KBM-7 (cell line): ENCODE data around the gene MEGF8.

Source experiments
- DNase-seq: peaks from one replicate; pipeline ENCODE4 v3.0.0-alpha.2; 2015
- in situ Hi-C: fragments of 300-500 bp; cut with MboI; formaldehyde crosslinking; loops from 2 replicates; pipeline ENCODE4 v1.14.3; 2020; ENCODE audit warnings: low sequenced_read_pairs, low pct_unique_long_range_greater_than_20kb, mixed read lengths

MEGF8 gene

DNA sequence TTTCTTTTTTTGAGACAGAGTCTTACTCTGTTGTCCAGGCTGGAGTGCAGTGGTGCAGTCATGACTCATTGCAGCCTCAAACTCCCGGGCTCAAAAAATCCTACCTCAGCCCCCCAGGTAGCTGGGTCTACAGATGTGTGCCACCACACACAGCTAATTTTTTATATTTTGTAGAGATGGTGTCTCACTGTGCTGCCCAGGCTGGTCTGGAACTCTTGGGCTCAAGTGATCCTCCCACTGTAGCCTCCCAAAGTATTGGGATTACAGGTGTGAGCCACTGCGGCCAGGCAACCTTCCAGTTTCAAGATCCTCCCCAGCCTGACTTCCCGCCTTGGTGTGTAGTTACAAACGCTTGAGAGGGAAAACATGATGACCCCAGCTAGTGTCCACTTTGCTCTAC, 42.5 kb downstream of the MEGF8 start:
- no peak for DNase-seq
- in situ Hi-C loops: no loop called here

DNA sequence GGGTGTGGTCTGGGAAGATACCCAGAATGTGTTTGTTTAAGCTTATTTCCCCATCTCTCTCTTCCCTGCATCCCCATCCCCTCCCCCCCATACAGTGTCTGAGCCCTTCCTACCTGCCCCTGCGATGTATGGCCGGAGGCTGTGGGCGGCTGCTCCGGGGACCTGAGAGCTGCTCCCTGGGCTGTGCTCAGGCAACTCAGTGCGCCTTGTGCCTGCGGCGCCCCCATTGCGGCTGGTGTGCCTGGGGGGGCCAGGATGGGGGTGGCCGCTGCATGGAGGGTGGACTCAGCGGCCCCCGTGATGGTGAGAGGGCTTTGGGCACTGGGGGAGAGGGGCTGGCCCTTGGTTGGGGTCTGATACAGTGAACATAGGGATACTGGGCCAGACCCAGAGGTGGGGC, 42.9 kb downstream of the MEGF8 start:
- in situ Hi-C loops: no loop called here
- no peak for DNase-seq

DNA sequence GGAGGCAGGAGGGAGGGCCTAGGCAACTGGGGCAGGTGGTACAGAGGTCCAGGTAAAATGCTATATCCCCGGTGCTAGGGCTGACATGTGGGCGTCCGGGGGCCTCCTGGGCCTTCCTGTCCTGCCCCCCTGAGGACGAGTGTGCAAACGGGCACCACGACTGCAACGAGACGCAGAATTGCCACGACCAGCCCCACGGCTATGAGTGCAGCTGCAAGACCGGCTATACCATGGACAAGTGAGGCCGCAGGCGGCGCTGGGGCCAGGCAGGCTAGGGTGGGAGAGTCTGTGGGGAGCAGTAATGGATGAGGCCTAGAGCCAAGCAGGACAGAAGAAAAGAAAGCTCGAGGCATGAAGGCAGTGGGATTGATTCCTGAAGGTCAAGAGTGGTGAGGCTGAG, 43.3 kb downstream of the MEGF8 start:
- in situ Hi-C loops: no loop called here
- DNase-seq: no peak

DNA sequence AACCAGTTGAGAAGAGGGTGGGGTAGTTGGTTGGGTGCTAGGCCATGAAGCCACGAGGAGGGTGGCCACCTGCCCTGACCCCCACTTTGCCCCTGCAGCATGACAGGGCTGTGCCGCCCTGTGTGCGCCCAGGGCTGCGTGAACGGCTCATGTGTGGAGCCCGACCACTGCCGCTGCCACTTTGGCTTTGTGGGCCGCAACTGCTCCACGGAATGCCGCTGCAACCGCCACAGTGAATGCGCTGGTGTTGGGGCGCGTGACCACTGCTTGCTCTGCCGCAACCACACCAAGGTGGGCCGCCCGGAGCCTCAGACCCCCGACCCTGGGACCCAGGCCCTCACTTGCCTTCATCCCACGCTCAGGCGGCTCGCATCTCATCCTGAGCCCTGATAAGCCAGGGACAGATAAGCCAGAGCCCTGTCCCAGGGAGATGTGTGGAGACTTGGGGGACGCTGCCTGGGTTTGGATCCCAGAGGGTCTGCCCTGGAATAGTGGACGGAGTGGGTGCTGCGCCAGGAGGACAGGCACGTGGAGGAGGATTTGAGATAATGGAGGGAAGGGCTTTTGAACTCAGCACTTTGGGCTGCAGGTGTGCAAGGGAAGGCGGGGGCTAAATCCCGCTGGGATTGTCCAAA, 44.1 kb downstream of the MEGF8 start:
- no peak for DNase-seq
- in situ Hi-C loops: no loop called here

DNA sequence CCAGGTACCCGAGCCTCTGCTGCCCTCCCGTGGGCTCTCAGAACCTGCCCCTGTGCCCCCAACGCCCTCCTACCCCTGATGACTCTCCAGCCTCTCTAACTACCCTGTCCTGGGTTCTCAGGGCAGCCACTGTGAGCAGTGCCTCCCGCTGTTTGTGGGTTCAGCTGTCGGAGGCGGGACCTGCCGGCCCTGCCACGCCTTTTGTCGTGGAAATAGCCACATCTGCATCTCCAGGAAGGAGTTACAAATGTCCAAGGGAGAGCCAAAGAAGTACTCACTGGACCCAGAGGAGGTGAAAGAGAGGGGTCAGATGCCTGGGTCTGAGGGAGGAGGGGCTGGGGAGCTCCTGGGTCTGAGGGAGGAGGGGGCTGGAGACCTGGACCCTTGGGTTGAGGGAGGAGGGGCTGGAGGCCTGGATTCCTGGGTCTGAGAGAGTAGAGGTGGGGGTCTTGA, 44.7 kb downstream of the MEGF8 start:
- in situ Hi-C loops: no loop called here
- DNase-seq: no peak

DNA sequence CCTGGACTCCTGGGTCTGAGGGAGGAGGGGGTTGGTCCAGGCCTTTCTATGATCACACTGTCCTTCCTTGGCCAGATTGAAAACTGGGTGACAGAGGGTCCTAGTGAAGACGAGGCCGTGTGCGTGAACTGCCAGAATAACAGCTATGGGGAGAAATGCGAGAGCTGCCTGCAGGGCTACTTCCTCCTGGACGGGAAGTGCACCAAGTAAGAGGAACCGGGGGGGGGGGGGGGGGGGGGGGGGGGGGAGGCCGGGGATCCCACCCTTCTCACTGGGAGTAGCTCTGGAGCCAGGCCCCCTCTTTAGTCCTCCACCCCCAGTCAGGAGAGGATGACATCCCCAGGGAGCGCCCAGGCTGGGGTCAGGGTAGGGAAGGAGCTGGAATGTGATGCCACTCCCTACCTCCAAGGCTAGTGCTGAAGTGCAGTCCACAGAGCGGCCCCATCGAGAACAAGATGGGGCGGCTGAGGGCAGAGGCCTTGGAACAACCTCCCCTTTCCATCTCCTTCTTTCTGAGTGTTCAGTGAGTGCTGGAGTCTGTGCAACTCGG, 45.3 kb downstream of the MEGF8 start:
- no peak for DNase-seq
- in situ Hi-C loops: no loop called here

DNA sequence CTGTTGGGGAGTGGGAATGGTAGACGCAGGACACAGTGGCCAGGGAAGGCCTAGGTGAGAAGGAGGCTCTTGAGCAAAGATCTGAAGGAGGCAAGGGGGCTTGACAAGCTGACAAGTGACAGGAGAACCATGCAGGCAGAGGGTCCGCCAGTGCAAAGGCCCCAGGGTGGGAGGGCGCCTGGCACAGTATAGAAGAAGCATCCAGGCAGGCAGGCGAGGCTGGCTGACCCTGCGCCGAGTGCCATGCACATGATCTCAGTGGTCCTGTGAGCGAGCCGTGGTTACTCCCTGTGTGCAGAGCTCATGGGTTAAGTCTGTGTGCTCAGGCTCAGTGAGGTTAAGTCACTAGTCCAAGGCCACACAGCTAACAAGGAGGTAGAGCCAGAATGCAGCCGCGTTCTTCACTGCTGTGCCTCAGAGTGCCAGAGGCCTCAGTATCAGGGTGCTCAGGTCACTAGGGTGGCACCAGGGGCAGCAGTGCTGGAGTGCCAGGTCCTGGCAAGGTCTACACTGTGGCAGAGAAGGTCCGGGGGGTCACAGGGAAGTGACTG, 49.5 kb downstream of the MEGF8 start:
- in situ Hi-C loops: no loop called here
- no peak for DNase-seq

DNA sequence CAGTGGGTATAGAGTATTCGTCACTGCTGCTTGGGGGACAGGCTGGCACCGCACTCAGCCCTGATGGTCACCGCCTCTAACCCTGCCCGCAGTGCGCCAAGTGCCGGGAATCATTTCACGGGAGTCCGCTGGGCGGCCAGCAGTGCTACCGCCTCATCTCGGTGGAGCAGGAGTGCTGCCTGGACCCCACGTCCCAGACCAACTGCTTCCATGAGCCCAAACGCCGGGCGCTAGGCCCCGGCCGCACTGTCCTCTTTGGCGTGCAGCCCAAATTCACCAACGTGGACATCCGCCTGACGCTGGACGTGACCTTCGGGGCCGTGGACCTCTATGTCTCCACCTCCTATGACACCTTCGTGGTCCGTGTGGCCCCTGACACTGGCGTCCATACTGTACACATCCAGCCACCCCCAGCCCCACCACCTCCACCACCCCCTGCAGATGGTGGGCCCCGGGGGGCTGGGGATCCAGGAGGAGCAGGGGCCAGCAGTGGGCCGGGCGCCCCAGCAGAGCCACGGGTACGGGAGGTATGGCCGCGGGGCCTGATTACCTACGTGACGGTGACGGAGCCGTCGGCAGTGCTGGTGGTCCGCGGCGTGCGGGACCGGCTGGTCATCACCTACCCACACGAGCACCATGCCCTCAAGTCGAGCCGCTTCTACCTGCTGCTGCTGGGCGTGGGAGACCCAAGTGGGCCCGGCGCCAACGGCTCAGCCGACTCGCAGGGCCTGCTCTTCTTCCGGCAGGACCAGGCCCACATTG, 50.2 kb downstream of the MEGF8 start:
- in situ Hi-C loops: no loop called here
- no peak for DNase-seq

DNA sequence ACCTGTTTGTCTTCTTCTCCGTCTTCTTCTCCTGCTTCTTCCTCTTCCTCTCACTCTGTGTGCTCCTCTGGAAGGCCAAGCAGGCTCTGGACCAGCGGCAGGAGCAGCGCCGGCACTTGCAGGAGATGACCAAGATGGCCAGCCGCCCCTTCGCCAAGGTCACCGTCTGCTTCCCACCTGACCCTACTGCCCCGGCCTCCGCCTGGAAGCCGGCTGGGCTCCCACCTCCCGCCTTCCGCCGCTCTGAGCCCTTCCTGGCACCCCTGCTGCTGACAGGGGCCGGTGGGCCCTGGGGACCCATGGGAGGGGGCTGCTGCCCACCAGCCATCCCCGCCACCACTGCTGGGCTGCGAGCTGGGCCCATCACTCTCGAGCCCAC, 50.7 kb downstream of the MEGF8 start:
- in situ Hi-C loops: no loop called here
- DNase-seq: no peak

DNA sequence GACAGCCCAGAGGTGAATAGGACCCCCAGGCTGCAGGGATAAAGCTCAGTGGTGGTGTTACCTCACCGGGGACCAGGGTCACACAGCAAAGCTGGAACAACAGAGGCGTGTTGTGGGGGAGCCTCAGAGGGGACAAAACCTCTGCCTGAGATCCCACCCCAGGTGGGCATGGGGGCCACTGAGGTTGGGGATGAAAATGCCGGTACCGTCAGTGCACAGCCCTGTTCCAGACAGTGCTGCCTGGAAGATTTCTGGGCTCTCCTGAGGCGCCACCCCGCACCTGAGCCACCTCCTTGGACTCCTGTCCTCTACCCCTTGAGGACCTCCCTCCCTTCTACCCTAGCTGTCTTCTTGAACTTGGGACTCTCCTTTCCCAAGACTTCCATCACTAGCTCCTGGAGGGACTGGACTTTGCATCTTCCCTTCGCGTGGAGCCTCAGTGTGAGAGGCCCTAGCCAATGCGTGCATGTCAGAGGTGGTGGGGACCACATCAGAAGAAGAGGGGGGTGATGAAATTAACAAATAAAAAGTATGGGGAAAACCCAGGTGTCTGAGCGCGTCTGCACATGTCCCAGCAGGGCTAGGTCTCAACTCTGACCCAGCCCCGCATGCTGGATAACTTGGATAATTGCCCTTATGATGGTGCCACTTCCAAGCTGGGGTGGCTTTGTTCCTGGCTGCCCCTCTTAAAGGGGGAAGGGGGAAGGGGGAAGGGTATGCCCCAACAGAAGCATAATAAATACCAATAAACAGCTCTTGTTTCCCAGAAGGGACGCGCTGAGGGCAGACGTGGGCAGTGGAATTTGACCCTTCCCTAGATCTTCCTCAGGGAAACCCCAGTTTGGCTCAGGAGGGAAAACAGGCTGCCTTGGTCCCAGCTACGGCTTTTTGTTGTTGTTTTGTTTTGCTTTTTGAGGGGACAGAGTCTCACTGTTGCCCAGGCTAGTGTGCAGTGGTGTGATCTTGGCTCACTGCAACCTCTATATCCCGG, 53.1 kb downstream of the MEGF8 start:
- no peak for DNase-seq
- in situ Hi-C loops: no loop called here

DNA sequence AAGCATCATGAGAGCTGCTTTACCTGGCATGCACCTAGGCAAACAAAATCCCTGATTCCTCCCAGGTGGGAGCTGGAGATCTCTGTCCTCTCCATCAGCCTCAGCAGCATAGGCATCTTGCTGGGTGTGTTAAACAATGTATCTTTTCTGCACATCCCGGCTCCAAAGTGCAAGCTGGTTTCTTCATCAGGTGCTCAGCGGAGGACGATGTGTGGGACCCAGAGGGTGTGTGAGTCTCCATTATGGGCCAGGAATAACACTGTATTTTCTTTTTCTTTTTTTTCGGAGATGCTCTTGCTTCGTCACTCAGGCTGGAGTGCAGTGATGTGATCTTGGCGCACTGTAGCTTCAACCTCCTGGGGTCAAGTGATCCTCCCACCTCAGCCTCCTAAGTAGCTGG, 54.7 kb downstream of the MEGF8 start:
- DNase-seq: no peak
- in situ Hi-C loops: no loop called here

DNA sequence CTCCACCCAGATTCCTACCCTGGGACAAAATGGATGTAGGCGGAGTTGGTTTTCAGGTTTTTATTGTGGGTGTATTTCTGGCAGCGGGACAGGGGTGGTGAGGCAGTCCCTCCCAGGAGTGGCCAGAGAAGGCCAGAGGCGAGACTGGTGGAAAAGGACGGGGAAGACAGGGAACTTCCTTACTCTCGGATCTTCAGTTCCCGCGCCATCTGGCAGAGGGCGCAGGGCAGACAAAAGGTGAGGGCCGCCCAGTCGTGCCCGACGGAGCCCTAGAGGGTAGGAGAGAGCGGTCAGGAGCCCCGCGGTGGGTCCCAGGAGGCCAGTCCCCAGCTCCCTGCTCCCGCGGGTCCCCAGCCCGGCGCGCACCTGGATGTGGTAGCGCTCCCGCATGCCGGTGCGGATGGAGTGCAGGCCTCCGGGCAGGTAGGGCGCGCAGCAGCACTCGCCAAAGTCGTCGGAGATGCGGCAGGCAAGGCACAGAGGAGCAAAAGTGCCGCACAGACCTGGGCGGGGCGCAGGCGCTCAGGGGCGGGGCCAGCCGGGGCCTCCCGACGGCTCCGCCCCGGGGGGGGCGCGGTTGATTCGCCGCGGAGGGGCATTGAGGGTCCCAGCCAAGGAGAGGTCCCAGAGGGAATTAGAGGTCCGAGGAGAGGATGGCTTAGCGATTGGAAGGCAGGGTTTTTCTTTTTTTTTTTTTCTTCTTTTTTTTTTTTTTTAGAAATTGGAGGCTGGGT, 61.7 kb downstream of the MEGF8 start:
- in situ Hi-C loops: no loop called here

DNA sequence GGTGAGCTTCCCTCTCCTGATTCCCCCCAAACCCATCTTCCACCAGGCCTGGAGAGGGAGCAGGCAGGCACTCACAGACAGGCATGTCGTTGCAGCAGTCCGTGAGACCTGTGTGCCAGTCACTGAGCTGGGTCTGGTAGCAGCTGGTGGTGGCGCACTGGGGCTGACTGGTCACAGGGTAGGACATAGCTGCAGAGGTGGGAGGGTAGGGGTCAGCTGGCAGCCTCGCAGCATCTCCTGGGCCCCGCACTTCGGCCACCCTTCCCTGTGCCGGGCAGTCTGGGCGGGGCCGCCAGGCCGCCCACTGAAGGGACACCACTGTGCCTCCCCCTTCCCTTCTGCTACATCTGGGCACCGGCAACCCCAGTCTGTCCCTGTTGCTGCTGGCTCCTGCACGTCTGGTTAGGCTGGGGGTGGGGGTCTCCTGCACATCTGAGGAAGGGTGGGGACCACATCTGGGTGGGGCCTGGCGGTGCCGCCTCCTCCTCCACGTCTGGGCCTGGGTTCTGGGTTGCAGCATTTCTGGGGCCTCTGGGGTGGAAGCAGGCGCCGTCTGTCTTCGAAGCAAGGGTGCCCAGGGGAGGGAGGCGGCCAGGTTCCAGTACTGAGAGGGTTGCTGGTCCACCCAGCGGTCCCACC, 63.5 kb downstream of the MEGF8 start:
- no peak for DNase-seq
- in situ Hi-C loops: no loop called here

More for the DNA sequence above, 61.7 kb downstream of the MEGF8 start:
- DNase-seq: peak; percentile 78

DNA sequence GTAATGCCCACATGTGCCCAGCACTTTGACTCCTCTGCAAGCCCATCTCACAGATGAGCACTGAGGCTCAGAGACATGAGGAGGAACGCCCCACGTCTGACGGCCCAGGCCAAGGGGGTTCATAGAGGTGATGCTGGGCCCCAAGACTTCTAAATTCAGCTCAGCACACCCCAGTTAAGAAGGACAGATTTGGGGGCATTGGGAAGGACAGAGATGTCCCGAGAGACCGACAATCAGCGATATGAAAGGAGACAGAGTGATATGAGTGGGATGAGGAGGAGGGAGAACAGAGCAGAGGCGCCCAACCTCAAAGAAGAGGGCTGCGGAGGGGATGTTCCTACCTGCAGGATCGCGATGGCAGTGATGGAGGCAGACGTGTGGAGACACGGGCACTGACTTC, 64.5 kb downstream of the MEGF8 start, which contains the start of gene CNFN:
Gene CNFN (minus strand): TSS at position 399 of the 400 bp plus-strand sequence. CDS start 1,260 bp downstream, outside the sequence.
- in situ Hi-C loops: no loop called here
- DNase-seq: no peak

DNA sequence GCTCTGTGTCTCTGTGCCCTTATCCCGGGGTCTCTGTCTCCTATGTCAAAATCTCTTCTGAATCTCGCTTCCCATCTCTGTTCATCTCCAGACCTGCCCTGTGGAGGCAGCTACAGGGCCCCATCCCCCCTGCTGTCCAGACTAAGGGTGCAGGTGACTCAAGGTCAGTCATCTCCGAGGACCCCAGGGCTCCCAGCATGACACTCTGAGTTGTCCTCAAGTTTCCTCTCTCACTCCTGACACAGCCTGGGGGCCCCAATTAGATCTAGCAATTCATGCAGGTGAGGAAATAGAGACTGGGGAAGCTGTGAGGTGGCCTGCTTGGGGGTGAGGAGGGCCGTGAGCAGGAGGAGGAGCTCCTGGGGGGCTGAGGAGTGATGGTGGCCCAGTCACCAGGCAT, 66.7 kb downstream of the MEGF8 start:
- in situ Hi-C loops: no loop called here
- DNase-seq: no peak

DNA sequence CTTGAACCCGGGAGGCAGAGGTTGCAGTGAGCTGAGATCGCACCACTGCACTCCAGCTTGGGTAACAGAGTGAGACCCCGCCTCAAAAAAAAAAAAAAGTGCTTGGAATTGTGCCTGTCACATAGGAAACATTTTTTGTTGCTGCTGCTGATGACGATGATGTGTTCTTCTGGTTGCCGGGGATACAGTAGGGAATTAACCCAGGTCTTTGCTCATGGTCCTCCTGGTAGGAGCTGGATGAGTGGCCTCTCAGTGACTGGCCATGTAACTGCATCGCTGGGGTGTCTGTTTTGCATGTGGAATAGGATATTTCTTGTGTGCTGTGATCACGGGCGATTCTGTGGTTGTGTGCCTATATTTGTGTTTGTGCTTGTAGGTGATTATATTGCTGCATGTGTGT, 69.3 kb downstream of the MEGF8 start:
- DNase-seq: no peak
- in situ Hi-C loops: no loop called here

DNA sequence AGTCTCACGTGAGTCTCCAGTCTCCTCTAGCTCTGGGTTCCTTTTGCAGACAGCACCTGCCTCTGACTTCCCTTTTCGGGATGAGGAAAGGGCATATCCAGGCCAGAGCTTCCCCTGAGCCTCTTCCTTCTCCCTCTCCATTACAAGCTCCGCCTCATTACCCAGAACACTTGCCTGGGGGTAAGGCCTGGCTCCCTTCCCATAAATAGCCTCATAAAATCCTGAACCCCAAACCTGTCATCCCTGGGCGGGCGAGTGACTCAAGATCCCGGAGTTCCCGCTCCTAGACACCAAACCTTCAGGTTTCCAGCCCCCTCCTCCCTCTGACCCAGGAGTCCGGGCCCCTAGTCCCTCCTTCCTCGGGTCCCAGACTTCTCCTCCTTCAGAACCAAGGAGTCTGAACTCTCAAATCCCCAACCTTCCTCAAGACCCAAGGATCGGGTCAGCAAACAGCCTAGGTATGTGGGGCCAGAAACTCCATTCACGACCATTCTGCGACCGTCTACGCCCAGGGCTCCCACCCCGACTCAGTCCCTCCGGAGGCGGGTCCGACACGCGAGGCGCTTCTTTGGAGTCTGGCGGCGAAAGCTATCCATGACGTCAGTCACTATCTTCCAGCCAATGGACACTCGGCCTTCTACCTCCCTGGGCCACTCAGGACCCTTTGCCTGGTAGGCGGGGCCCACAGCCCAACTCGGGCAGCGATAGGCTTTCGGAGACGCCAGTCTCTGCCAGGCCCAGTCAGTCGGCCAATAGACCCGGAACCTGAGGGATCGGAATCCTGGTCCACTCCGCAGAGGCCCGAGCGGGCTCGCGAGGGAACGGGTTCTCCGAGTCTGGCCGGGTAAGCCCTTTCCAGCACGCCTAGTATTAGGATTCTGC, 71.2 kb downstream of the MEGF8 start:
- in situ Hi-C loops: no loop called here
- peak; percentile 99 for DNase-seq
